22Rv1 (cell line): ENCODE data around the gene ATP5IF1.

Source experiments
- H3K27ac ChIP-seq: fragments of 450-650 bp; 2 replicates; pipeline ENCODE4 v1.5.1; 2017
- ZFX ChIP-seq: fragments of 450-650 bp; IDR thresholded peaks from 2 replicates; pipeline ENCODE4 v1.6.1; 2017; ENCODE audit warnings: antibody characterized with exemption, borderline replicate concordance
- TF ChIP-seq, protein P1 (sequence below): fragments of 450-650 bp; IDR thresholded peaks from 2 replicates; pipeline ENCODE4 v1.5.1; 2017; ENCODE audit warnings: mild to moderate bottlenecking

Gene ATP5IF1

DNA sequence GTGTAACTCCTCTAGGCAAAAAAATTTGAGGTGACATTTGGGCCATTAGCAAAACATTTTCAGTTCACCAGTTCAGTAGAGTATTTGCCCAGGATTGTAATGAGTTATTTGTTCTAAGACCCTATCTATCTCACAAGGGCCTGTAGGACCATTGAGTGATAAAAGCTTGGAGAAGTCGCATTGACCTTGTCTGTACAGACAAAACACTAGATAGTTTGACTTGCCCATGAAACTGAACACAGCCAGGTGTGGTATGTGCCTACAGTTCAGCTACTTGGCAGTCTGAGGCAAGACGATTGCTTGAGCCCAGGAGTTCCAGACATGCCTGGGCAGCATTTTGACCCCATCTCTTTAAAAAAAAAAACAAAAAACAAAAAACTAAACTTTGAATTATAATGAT lies 3.1 kb downstream of the ATP5IF1 start:
- H3K27ac ChIP-seq: peak overlapping the region; percentile 87; the same call in 1 of the 2 replicates
- TF ChIP-seq ZFX: no peak
- TF ChIP-seq, protein P1, sequence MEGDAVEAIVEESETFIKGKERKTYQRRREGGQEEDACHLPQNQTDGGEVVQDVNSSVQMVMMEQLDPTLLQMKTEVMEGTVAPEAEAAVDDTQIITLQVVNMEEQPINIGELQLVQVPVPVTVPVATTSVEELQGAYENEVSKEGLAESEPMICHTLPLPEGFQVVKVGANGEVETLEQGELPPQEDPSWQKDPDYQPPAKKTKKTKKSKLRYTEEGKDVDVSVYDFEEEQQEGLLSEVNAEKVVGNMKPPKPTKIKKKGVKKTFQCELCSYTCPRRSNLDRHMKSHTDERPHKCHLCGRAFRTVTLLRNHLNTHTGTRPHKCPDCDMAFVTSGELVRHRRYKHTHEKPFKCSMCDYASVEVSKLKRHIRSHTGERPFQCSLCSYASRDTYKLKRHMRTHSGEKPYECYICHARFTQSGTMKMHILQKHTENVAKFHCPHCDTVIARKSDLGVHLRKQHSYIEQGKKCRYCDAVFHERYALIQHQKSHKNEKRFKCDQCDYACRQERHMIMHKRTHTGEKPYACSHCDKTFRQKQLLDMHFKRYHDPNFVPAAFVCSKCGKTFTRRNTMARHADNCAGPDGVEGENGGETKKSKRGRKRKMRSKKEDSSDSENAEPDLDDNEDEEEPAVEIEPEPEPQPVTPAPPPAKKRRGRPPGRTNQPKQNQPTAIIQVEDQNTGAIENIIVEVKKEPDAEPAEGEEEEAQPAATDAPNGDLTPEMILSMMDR: no peak

DNA sequence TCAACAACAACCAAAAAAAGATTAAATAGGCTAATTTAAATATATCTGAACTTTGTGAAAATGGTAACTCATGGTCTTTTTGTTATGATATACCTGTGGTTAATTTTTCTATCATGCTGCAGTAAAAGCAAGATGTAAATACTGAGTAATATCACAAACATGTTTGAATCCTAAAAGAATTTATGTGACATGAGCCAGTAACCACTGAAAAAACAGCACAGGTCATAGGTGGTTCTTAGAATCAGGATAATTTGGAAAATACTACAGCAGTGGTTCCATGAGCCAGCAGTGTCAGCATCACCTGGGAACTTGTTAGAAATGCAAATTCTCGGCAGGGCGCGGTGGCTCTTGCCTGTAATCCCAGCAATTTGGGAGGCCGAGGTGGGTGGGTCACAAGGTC lies 4.1 kb downstream of the ATP5IF1 start:
- TF ChIP-seq ZFX: no peak
- TF ChIP-seq, protein P1: no peak
- H3K27ac ChIP-seq: 0 out of 2 replicates have a peak overlapping the region, but pooled peaks have one; percentile 87

DNA sequence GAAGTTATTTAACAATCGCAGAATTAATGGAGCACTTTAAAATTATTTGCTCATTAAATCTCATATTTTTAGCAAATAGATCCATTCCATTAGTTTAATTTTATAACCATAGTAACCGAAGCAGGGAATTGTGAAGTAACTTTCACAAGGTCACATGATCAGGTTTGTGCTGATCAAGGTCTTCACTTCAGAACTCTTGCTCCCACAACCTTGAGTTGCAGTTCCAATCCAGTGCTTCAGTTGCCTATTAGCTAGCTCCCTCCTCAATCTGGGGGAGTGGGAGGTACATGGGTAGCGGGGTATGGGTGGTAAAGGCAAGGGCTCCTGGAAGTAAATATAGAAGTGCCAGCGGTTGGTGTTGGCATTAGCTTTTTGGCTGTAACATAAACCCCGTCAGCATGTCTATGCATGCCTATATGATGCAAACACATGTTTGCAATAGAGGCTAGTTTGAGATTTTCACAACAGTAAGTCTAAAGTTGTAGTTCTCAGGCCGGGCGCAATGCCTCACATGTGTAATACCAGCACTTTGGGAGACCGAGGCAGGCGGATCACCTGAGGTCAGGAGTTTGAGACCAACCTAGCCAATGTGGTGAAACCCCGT lies 5.8 kb downstream of the ATP5IF1 start:
- TF ChIP-seq, protein P1: no peak
- TF ChIP-seq ZFX: no peak
- H3K27ac ChIP-seq: no peak overlapping the region

DNA sequence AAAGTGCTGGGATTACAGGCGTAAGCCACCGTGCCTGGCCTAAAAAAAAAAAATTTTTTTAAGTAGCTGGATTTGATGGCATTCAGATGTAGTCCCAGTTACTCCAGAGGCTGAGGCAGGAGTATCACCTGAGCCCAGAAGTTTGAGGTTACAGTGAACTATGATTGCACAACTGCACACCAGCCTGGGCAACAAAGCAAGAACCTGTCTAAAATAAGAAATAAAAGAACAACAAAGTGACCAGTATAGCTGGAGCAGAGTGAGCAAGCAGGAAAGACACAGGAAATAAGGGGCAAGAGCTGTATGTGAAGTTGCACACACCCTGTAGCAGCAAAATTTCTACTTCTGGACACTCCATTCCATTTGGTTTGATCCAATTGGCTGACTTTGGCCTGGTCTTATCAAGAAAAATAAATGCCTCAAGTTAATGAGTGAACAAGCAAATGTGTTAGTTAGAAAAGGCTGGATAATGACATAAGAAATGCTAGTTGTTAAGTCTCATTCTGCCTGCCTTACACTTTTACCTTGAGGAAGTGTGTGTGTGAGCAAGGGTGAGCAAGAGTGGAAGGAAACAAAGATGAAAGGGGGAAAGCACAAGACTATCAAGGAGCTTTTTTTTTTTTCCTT lies 7.9 kb downstream of the ATP5IF1 start:
- no peak overlapping the region for H3K27ac ChIP-seq
- TF ChIP-seq, protein P1: no peak

DNA sequence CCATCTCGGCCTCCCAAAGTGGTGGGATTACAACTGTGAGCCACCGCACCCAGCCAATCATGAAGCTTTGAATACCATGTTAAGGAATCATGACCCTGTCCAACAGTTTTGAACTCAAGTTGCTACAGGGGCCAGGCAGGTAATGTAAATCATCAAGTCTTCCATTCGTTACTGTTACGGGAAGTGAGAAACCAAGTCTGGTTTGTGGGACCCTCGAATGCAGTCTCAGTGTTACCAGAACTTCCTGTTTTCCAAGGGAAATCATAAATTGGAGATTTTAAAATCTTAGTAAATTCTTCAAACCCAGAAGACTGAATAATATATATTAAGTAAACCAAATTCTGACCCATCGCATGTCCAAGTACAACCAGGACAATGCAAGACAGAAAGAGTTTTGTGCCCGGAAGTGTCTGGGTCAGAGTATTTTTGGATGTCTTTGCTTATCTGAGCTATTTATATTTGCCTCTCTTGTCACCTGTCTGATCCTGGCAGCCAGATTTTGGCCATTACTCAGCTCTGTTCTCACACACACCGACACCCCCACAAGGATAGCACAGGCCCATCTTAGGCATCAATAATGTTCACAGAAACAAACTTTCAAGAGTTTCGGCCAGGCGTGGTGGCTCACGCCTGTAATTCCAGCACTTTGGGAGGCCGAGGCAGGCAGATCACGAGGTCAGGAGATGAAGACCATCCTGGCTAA lies 8.8 kb downstream of the ATP5IF1 start:
- TF ChIP-seq ZFX: no peak
- TF ChIP-seq, protein P1: no peak
- H3K27ac ChIP-seq: no peak overlapping the region

DNA sequence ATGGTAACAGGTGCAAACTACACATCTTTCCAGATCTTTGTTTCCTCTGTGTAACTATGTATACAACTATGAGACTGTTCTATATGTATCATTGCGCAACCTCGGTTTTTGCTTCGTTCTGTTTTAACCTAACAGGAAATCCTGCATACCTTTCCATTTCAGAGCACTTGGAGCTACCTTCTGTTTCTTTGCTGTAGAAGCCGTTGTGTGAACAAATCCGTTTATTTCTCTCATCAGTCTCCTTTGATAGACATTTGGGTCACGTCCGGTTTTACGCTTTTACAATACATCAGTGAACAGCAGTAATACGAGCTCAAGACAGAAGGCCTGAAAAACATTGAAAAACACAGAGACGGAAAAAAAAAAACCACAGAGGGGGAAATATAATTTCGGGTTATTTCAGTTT lies 10.5 kb downstream of the ATP5IF1 start:
- TF ChIP-seq ZFX: no peak
- TF ChIP-seq, protein P1: no peak
- peak overlapping the region; percentile 91 for H3K27ac ChIP-seq
